BE2C (cell line): Measurements from ENCODE around the gene ST6GALNAC5.
A peak's percentile ranks its signal among the peaks of the same experiment; 100 is the strongest.

ENCODE experiments used
- DNase-seq: peaks from one replicate; pipeline ENCODE4 v3.0.0-alpha.2; 2020
- H3K27me3 ChIP-seq: fragments of 250-450 bp; sonication (Bioruptor Pico); 2 replicates; pipeline ENCODE4 v1.5.1; 2020; ENCODE audit warnings: mild to moderate bottlenecking
- H3K36me3 ChIP-seq: fragments of 250-450 bp; sonication (Bioruptor Pico); 2 replicates; pipeline ENCODE4 v1.5.1; 2020; ENCODE audit warnings: mild to moderate bottlenecking
- H3K4me1 ChIP-seq: fragments of 250-450 bp; sonication (Bioruptor Pico); 2 replicates; pipeline ENCODE4 v1.5.1; 2020
- H3K4me3 ChIP-seq: 2 replicates; pipeline ENCODE4 v1.5.1; 2011; ENCODE audit warnings: low read depth, low read length
- H3K9me3 ChIP-seq: fragments of 250-450 bp; sonication (Bioruptor Pico); 2 replicates; pipeline ENCODE4 v1.5.1; 2020
- CTCF ChIP-seq: IDR thresholded peaks from 2 replicates; pipeline ENCODE4 v1.5.1; 2012; ENCODE audit warnings: mild to moderate bottlenecking, low read depth, low read length

ST6GALNAC5 gene

GRCh38 chr1:76881762-76882161 is 14.5 kb downstream of the ST6GALNAC5 start:
- H3K36me3 ChIP-seq = no peaks in the 10 kb centered on the region
- no peaks in the 10 kb centered on the region for H3K27me3 ChIP-seq
- no peak for TF ChIP-seq CTCF
- no peaks in the 10 kb centered on the region for H3K4me1 ChIP-seq
- H3K9me3 ChIP-seq = no peaks in the 10 kb centered on the region
- H3K4me3 ChIP-seq = no peak overlapping the region
- DNase-seq = no peak

- TF ChIP-seq CTCF = no peak
- Histone ChIP-seq H3K4me1 (no peaks in the 10 kb centered on the region), H3K36me3 (no peaks in the 10 kb centered on the region), H3K4me3 (no peak overlapping the region), H3K27me3 (no peaks in the 10 kb centered on the region), H3K9me3 (no peaks in the 10 kb centered on the region)
- DNase-seq = no peak
Observed at GRCh38 chr1:76891931-76892622, 24.8 kb downstream of the ST6GALNAC5 start.

DNA sequence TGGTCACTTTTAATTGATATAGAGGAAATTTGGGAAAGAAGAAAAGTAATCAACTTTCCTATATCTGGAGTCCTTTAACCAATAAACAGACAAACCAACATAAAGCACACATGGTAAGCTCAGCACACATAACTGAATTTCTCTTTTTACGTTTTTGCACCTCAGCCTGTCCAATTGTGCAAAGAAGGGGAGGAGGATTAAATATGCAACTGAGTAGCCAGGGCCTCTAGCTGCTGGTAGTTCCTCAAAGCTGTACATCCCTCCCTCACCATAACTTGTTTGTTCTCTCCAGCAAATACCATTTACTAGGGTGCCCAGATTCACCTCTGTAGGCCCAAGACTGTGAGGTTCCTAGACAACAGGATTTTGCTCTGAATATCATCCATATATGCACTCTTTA is 25.4 kb downstream of the ST6GALNAC5 start:
- Histone ChIP-seq H3K36me3 (no peaks in the 10 kb centered on the region), H3K9me3 (no peaks in the 10 kb centered on the region), H3K27me3 (no peaks in the 10 kb centered on the region), H3K4me1 (no peaks in the 10 kb centered on the region), H3K4me3 (no peak overlapping the region)
- no peak for DNase-seq
- TF ChIP-seq CTCF = no peak

DNA sequence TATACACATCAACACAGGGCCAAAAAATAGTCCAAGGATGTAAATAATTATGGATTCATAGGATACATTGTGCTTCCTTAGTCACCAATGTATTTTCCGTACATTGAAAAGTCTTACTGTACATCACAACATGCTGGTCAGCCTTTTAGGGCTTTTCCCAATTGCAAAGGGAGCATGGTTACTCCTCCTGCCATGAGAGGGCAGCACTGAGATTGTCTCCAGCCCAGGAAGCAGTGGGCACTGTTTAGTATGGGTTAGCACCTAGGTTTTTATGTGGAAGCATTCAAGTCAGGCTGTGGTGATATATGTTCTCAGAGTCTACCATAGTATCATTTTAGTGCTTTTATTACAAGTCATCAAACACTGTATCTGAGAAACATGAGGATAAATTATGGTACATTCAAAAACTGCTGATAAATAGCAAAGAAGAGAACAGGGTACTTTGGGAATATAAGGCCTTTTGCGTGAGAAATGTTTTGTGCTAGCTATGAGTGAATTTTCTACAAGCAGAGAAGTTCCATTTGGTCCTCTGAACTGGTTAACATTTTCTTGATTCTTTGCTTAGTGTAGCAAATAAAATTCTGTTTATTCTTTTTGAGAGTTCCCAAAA is 34.0 kb downstream of the ST6GALNAC5 start:
- Histone ChIP-seq H3K27me3 (no peaks in the 10 kb centered on the region), H3K36me3 (no peaks in the 10 kb centered on the region), H3K9me3 (no peaks in the 10 kb centered on the region; the same call in 1 of the 2 replicates), H3K4me3 (no peak overlapping the region), H3K4me1 (no peaks in the 10 kb centered on the region)
- TF ChIP-seq CTCF = peak; percentile 77
- peak; percentile 42 for DNase-seq

DNA sequence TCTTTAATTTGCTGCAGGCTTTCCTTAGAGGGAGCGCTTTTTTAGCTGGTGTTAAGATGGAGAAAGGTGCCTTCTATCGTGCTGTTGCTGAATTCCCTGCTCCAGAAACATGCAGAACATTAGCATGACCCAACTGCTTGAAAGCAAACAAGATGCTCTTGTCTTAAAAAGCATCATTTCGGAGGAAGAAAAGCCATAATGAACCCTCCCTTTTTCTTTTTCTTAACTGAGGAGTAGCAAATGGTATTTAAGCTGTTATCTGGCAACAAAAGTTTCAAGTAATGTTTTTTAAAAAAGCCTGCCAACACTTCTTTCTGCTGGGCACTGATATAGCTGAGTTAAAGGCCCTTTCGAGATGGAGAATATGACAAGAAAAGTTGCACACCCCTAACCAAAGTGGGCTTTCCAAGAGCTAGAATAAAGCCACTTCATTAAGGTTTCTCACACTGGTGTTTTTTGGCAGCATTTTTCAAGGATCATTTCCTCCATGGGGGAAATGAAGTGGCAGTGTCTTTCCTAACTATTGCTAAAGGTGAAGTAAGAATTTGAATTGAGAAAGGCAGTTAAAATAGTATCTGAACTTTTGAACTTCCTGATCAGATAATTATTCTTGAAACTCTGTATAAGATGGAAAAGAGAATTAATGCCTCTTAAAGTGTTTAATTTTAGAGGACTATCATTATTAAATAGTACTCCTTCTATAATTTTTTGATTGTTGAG is 38.8 kb downstream of the ST6GALNAC5 start:
- TF ChIP-seq CTCF = no peak
- H3K9me3 ChIP-seq = no peaks in the 10 kb centered on the region; the same call in 1 of the 2 replicates
- no peak for DNase-seq
- no peaks in the 10 kb centered on the region for H3K27me3 ChIP-seq
- H3K4me1 ChIP-seq = no peaks in the 10 kb centered on the region
- H3K36me3 ChIP-seq = no peaks in the 10 kb centered on the region
- H3K4me3 ChIP-seq = no peak overlapping the region

DNA sequence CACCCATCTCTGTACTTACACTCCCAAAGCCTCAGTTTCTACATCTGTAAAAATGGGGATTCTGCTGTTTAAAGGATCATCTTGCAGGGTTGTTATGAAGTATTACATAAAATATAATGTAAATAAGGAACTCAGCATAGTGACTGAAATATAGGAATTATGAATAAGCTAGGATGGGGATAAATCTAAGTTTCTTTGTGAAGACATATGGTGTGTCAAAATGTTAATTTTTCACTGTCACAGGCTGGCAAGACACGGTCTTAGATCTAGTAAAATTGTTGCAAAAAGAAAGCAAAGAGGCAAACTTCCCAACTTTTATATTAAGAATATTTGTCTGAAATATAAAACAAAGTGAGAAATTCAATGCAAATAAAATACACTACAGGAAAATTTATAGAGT is 42.0 kb downstream of the ST6GALNAC5 start:
- H3K4me1 ChIP-seq = no peaks in the 10 kb centered on the region
- no peaks in the 10 kb centered on the region for H3K9me3 ChIP-seq
- H3K36me3 ChIP-seq = no peaks in the 10 kb centered on the region
- TF ChIP-seq CTCF = no peak
- H3K27me3 ChIP-seq = no peaks in the 10 kb centered on the region
- DNase-seq = no peak
- no peak overlapping the region for H3K4me3 ChIP-seq
